PC-9 (cell line): ENCODE measurements around the gene UBE2O.

ENCODE experiments used
- CTCF ChIP-seq: fragments of 200-600 bp; sonication (generic); conservative IDR thresholded peaks from 2 replicates; pipeline ENCODE4 v1.6.1; 2017; ENCODE audit warnings: mixed run types, antibody characterized with exemption, mild to moderate bottlenecking, moderate library complexity
- EZH2 ChIP-seq: fragments of 200-600 bp; sonication (generic); IDR thresholded peaks from 2 replicates; pipeline ENCODE4 v1.8.0; 2017; ENCODE audit warnings: antibody characterized with exemption, low read depth

DNA sequence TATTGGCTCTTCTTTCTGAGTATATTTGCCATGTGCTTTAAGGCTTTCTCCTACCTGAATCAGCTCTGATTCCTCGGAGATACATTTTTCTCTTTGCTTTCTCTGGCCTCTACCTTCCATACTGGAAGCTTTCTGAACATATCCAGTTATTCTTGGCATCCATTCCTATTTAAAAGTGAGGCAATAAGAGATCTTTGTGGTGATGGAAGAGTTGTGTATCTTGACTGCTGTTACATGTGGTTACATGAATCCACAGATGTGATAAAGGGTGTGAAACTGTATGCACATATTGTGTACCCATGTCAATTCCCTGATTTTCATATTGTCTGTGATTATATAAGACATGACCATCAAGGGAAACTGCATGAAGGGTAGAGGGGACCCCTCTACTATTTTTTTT lies 24.4 kb downstream of the UBE2O start:
- TF ChIP-seq CTCF (no peak), EZH2 (no peak)
